ENCODE data around the gene TMPRSS2. TPM values are rescaled to one million over a fixed set of nuclear protein-coding genes. Genes with fewer than 3 reads are reported as not detected.
A peak's percentile ranks its signal among the peaks of the same experiment; 100 is the strongest.

TMPRSS2 gene
- total RNA-seq, 1 donor from 2014 or later: 83.6 TPM

DNA sequence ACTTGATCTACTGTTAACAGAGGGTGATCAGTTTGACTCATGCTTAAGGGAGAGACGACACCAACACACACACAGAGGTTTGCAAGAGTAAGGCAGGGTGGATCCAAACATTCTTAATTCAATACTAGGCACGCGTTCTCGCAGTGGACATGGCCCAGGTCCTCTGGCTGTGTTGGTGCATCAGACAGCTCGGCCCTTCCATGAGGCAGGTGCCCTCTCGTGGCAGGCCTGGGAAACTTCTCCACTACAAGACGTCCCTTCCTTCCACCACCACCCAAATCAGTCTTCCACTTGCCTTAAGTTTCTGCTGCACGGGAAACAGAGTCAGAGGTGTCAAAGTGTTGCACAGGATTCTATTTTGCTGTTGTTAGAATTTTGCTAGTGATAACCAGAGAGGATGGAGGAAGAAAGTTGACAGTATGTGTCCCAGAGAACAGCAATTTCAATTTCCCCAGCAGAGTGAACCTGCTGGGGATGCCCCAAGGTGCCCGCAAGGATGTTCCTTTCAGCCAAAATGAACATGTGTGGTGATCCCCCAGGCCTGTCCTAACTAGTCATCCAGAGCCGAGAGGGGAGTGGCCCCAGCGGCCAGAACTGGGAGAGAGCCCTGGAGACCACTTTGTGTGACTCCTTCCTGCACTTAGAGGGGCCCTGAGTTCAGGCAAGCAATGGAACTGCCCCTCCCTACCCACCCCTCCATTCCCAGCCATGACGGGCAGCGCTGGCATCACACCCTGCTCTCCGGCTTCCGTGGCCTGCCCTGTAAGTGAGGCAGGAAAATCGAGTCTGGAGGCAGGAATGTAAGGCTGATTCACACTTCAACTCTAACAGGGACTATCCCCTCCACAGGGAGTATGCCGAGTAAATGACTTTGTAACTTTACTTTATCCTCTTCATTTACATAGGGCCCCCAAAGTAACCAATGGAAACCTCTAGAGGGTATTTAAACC is 47.1 kb downstream of the TMPRSS2 start:
- TF ChIP-seq CTCF (IDR thresholded peaks at IDR 0.05): peak; percentile 80
- no peak overlapping the region for H3K27ac ChIP-seq
- no peak overlapping the region for H3K4me3 ChIP-seq
- H3K27me3 ChIP-seq: no peaks in the 10 kb centered on the region
- peaks cover 34% of the 10 kb centered on the region for H3K36me3 ChIP-seq
- peak; percentile 90 for ATAC-seq
- DNase-seq: peak; percentile 83
- no peaks in the 10 kb centered on the region for H3K9me3 ChIP-seq
- no peaks in the 10 kb centered on the region for H3K4me1 ChIP-seq
- intact Hi-C loops (cut with DNase I): no loop called here

DNA sequence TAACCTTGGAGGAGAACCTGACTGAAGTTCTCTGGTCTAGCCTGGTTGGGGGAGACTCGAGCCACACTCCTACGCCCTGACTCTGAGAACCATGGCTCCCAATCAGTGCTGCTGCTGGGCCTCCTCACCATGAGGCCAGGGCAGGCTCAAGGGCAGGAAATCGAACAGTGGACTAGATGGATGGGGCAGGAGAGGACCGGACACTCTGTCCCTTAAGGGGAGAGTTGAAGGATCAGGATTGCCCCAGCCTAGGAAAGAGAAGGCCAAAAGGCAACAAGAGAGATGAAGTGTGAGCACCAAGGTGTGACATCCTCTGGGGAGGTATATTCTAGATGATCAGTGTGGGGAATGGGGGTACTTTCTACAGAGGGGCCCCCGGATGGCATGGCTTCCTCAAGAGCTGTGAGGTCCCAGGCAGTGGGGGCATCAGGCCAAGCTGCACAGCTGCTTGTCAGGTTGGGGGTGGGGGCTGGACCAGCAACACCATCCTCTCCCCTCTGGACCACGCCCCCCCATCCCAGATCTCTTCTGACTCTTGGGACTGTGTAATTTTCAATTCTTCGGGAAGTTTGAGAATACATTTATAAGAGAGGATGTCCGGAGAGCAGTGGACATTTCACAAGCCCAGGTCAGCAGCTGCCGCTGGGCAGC is 47.9 kb downstream of the TMPRSS2 start:
- Histone ChIP-seq H3K4me1 (no peaks in the 10 kb centered on the region), H3K9me3 (no peaks in the 10 kb centered on the region), H3K27me3 (no peaks in the 10 kb centered on the region), H3K36me3 (peaks cover 34% of the 10 kb centered on the region), H3K4me3 (no peak overlapping the region), H3K27ac (no peak overlapping the region)
- DNase-seq: no peak
- peak; percentile 17 for ATAC-seq
- intact Hi-C loops (cut with DNase I): no loop called here
- no peak for TF ChIP-seq CTCF (IDR thresholded peaks at IDR 0.05)

GRCh38 chr21:41458559-41458958 is 49.4 kb downstream of the TMPRSS2 start:
- Histone ChIP-seq H3K36me3 (peaks cover 46% of the 10 kb centered on the region), H3K4me1 (no peaks in the 10 kb centered on the region), H3K27ac (no peak overlapping the region), H3K27me3 (no peaks in the 10 kb centered on the region), H3K4me3 (no peak overlapping the region), H3K9me3 (no peaks in the 10 kb centered on the region)
- intact Hi-C loops (cut with DNase I): no loop called here
- DNase-seq (no peak), ATAC-seq (no peak)
- TF ChIP-seq CTCF (IDR thresholded peaks at IDR 0.05): no peak

DNA sequence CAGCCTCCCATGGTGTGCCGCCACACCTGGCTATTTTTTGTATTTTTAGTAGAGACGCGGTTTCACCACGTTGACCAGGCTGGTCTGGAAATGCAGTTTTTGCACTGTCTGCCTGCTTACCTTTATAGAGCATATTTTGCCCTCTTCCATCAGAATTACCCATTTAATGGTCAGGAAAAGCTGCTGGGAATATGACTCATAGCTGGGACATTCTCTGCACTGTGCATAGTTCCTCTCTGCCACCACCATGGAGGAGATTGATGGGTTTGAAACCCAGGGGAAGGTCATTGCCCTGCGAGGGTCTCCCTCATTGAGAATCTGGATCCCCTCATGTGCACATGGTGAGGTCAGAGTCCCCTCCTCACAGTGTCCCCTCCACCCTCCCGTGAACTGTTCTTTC is 49.8 kb downstream of the TMPRSS2 start:
- Histone ChIP-seq H3K4me1 (no peaks in the 10 kb centered on the region), H3K36me3 (peaks cover 50% of the 10 kb centered on the region), H3K27me3 (no peaks in the 10 kb centered on the region), H3K4me3 (no peak overlapping the region), H3K27ac (no peak overlapping the region), H3K9me3 (no peaks in the 10 kb centered on the region)
- intact Hi-C loops (cut with DNase I): no loop called here
- no peak for TF ChIP-seq CTCF (IDR thresholded peaks at IDR 0.05)
- ATAC-seq (no peak), DNase-seq (no peak)

DNA sequence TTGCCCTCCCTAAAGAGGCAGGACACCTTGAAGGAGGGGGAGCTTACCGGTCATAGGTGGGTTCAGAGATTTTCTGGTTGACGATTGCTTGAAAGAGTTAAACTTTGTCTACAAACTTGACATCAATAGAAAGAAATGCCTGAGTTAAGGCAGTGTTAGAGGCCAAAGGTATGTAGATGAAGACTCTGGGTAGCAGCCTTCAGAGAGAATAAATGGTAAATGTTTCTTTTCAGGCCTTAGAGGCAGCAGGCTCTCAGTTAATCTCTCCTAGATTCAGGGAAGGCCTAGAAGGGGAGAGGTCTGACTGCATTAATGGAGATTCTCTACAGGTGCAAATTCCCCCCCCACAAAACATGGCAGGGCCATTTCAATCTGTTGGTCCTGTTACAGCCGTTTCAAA is 54.2 kb downstream of the TMPRSS2 start:
- H3K4me1 ChIP-seq: no peaks in the 10 kb centered on the region
- peaks cover 69% of the 10 kb centered on the region for H3K36me3 ChIP-seq
- intact Hi-C loops (cut with DNase I): loop anchor here (5.0 kb wide), 1 partner anchor 171 kb away; no protein-coding TSS in a partner anchor
- no peak for TF ChIP-seq CTCF (IDR thresholded peaks at IDR 0.05)
- no peaks in the 10 kb centered on the region for H3K27me3 ChIP-seq
- DNase-seq (no peak), ATAC-seq (no peak)
- H3K4me3 ChIP-seq: no peak overlapping the region
- no peaks in the 10 kb centered on the region for H3K9me3 ChIP-seq
- no peak overlapping the region for H3K27ac ChIP-seq
